PFSK-1 (cell line): ENCODE measurements around the gene IRF4.

Source experiments
- FOXP2 ChIP-seq: optimal IDR thresholded peaks from 2 replicates; pipeline ENCODE3; 2011; ENCODE audit warnings: borderline replicate concordance, control low read depth, inconsistent platforms; ENCODE audit not compliant: insufficient read depth; ENCODE audit errors: extremely low read length, extremely low read depth
- POLR2AphosphoS5 ChIP-seq: IDR thresholded peaks from 2 replicates; pipeline ENCODE4 v1.6.1; 2012; ENCODE audit warnings: low read depth, mild to moderate bottlenecking, control low read depth, low read length, moderate library complexity
- SIN3A ChIP-seq: IDR thresholded peaks from 2 replicates; pipeline ENCODE4 v1.6.1; 2012; ENCODE audit warnings: mild to moderate bottlenecking, low read length, moderate library complexity, borderline replicate concordance; ENCODE audit not compliant: insufficient read depth
- TAF1 ChIP-seq: IDR thresholded peaks from 2 replicates; pipeline ENCODE4 v1.6.1; 2012; ENCODE audit warnings: low read length, control low read depth, borderline replicate concordance; ENCODE audit not compliant: insufficient read depth
- TF ChIP-seq, protein P1 (sequence below), 2 experiments: IDR thresholded peaks; 2 replicates each; pipeline versions ENCODE4 v1.6.1 to v1.8.0; 2011 to 2012; ENCODE audit warnings: low read depth in 2 of 2, low read length in 2 of 2, control low read depth in 1 of 2, inconsistent platforms in 1 of 2, mild to moderate bottlenecking in 1 of 2, moderate library complexity in 1 of 2; ENCODE audit not compliant: insufficient read depth in 1 of 2

DNA sequence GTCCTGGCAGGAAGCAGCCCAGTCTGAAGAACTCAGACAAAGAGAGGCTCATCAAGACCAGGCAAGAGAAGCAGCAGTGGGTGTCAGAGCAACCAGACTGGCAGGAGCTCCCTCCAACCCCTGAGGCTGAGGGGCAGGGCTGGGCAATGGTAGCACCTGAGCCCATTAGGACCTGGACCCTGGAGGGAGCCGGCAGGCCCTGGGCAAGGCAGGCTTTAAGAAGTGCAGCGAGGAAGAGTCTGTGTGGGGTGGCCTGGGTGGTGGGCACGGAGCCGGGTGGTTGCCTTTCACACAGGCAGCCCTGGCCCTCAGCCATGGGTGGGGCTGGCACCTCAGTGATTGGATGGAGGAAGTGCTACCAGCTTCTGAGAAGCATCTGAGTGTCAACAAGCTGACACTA, 33.1 kb upstream of the IRF4 start:
- TF ChIP-seq POLR2AphosphoS5 (no peak), TAF1 (no peak), SIN3A (no peak), FOXP2 (no peak)
- TF ChIP-seq, protein P1, sequence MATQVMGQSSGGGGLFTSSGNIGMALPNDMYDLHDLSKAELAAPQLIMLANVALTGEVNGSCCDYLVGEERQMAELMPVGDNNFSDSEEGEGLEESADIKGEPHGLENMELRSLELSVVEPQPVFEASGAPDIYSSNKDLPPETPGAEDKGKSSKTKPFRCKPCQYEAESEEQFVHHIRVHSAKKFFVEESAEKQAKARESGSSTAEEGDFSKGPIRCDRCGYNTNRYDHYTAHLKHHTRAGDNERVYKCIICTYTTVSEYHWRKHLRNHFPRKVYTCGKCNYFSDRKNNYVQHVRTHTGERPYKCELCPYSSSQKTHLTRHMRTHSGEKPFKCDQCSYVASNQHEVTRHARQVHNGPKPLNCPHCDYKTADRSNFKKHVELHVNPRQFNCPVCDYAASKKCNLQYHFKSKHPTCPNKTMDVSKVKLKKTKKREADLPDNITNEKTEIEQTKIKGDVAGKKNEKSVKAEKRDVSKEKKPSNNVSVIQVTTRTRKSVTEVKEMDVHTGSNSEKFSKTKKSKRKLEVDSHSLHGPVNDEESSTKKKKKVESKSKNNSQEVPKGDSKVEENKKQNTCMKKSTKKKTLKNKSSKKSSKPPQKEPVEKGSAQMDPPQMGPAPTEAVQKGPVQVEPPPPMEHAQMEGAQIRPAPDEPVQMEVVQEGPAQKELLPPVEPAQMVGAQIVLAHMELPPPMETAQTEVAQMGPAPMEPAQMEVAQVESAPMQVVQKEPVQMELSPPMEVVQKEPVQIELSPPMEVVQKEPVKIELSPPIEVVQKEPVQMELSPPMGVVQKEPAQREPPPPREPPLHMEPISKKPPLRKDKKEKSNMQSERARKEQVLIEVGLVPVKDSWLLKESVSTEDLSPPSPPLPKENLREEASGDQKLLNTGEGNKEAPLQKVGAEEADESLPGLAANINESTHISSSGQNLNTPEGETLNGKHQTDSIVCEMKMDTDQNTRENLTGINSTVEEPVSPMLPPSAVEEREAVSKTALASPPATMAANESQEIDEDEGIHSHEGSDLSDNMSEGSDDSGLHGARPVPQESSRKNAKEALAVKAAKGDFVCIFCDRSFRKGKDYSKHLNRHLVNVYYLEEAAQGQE (IDR thresholded peaks at IDR 0.05; ENCODE audit: insufficient read depth in 1 of 2, low read depth in 2 of 2, low read length in 2 of 2): no peak
